ENCODE data around the gene ZNF641.

- no peak for TF ChIP-seq POLR2A (IDR thresholded peaks at IDR 0.05)
- TF ChIP-seq CTCF (IDR thresholded peaks at IDR 0.05), result no peak
Observed at GRCh38 chr12:48361664-48362339, 11.1 kb upstream of the ZNF641 start.
